Right lobe of liver (tissue), 6 donors: ENCODE results near the gene TPPP2. TPM values are rescaled to one million over a fixed set of nuclear protein-coding genes. Genes with fewer than 3 reads are reported as not detected.
"Not testable (repeated sequence)": the region's sequence is repeated elsewhere in the genome, so short reads cannot be mapped to it uniquely, and the experiment has no call there.

ENCODE experiments used
- ATAC-seq, 4 donors: fragments of 200-7000 bp; cut with Tn5 transposase; one replicate each; pipeline ENCODE4 v1.9.1; 2020; ENCODE audit warnings: mild to moderate bottlenecking in 4 of 4, moderate library complexity in 4 of 4
- DNase-seq, 3 donors: peaks; one replicate each; pipeline ENCODE4 v3.0.0-alpha.2; 2020
- H3K27ac ChIP-seq, 3 donors: fragments of 200-600 bp; one replicate each; pipeline ENCODE4 v1.8.0; 2022
- H3K27me3 ChIP-seq, 2 donors: fragments of 200-600 bp; one replicate each; pipeline ENCODE4 v1.8.0; 2022
- H3K36me3 ChIP-seq, 4 donors: fragments of 200-600 bp; sonication (generic) in 1 of 4; one replicate each; pipeline versions ENCODE4 v1.5.1 to v1.8.0; 2017 to 2022; ENCODE audit warnings: control low read depth in 1 of 4
- H3K4me1 ChIP-seq, 4 donors: fragments of 200-600 bp; sonication (generic) in 1 of 4; one replicate each; pipeline versions ENCODE4 v1.5.1 to v1.8.0; 2017 to 2022; ENCODE audit warnings: control low read depth in 1 of 4
- H3K4me3 ChIP-seq, 3 donors: fragments of 200-600 bp; one replicate each; pipeline ENCODE4 v1.8.0; 2022
- H3K9me3 ChIP-seq, 4 donors: fragments of 200-600 bp; sonication (generic) in 1 of 4; one replicate each; pipeline versions ENCODE4 v1.5.1 to v1.8.0; 2017 to 2022; ENCODE audit warnings: control low read depth in 1 of 4
- POLR2A ChIP-seq: fragments of 450-650 bp; IDR thresholded peaks from one replicate; pipeline ENCODE4 v1.6.1; 2017; ENCODE audit warnings: antibody characterized with exemption, mild to moderate bottlenecking
- WGBS: methylation state at CpG from one replicate; pipeline ENCODE4 v1.1.6; 2018; ENCODE audit warnings: low coverage, low lambda C conversion rate; ENCODE audit not compliant: insufficient coverage; ENCODE audit errors: missing lambda C conversion rate; 5-methylcytosine and 5-hydroxymethylcytosine counted together
- intact Hi-C, 2 donors: fragments of 100-400 bp; cut with DNase I; formaldehyde crosslinking; loops; one replicate each; pipeline versions ENCODE4 v1.11.2 to v1.14.1; 2022
- total RNA-seq, 6 experiments: library from RNA; depleted of rRNA in 2 of 6; stranded (reverse); fragments of >200 nt in 2 of 6; fragmentation: NEBNext Ultra II Directional in 3 of 6; extraction: Animal tissue kit (Norgen Biotek cat#: 25700) in 3 of 6; gene quantifications; one replicate each; pipeline versions ENCODE4 v1.1.0 to v1.2.4, GENCODE V29; 2016 to 2023
- TF ChIP-seq, protein P1 (sequence below), 4 donors: fragments of 200-600 bp in 3 of 4; fragments of 450-650 bp in 1 of 4; IDR thresholded peaks; one replicate each; pipeline versions ENCODE4 v1.5.1 to v1.8.0; 2016 to 2022; ENCODE audit warnings: antibody characterized with exemption in 4 of 4, mild to moderate bottlenecking in 2 of 4
- donor health status: DM: no; HTN: yes; CAD: no.
- donor health status: DM: no; HTN: no; CAD: no.
- donor health status: DM: no; HTN: no; CAD: no.
- donor health status: DM: no; HTN: yes; CAD: no.
- donor health status: DM: no; HTN: yes; CAD: no.

The TPPP2 gene
- total RNA-seq, 6 experiments from 2014 or later, result 0.24 to 3.4 (median 1.6) TPM

DNA sequence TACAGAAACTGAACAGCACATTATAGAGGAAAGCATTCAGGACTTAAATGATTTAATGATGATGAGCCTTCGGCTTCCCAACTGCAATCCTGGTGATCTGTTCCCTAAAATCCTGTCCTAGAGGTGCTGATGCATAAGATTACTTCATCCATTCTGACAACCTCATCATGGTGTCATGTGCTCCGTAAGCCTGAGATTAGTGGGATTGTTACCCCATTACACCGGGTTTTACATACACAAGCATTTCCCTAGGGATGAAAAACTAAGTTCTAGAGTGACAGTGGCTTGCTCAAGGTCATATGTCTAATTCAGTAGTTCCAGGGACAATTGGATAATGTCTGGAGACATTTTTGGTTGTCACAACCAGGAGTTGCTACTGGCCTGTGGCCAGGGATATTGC, 7.1 kb downstream of the TPPP2 start:
- Histone ChIP-seq H3K4me3 (no peak overlapping the region), H3K36me3 (no peaks in the 10 kb centered on the region), H3K4me1 (peaks cover 0 to 39% (median 10%) of the 10 kb centered on the region in 4 donors), H3K27ac (no peak overlapping the region), H3K9me3 (no peaks in the 10 kb centered on the region), H3K27me3 (no peaks in the 10 kb centered on the region)
- WGBS, result 69% methylated on average over 3 of the region's 3 CpGs
- no peak for ATAC-seq
- intact Hi-C loops, result no loop called here
- DNase-seq, result no peak
- no peak for TF ChIP-seq POLR2A
- TF ChIP-seq, protein P1, sequence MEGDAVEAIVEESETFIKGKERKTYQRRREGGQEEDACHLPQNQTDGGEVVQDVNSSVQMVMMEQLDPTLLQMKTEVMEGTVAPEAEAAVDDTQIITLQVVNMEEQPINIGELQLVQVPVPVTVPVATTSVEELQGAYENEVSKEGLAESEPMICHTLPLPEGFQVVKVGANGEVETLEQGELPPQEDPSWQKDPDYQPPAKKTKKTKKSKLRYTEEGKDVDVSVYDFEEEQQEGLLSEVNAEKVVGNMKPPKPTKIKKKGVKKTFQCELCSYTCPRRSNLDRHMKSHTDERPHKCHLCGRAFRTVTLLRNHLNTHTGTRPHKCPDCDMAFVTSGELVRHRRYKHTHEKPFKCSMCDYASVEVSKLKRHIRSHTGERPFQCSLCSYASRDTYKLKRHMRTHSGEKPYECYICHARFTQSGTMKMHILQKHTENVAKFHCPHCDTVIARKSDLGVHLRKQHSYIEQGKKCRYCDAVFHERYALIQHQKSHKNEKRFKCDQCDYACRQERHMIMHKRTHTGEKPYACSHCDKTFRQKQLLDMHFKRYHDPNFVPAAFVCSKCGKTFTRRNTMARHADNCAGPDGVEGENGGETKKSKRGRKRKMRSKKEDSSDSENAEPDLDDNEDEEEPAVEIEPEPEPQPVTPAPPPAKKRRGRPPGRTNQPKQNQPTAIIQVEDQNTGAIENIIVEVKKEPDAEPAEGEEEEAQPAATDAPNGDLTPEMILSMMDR (IDR thresholded peaks at IDR 0.05), result no peak

DNA sequence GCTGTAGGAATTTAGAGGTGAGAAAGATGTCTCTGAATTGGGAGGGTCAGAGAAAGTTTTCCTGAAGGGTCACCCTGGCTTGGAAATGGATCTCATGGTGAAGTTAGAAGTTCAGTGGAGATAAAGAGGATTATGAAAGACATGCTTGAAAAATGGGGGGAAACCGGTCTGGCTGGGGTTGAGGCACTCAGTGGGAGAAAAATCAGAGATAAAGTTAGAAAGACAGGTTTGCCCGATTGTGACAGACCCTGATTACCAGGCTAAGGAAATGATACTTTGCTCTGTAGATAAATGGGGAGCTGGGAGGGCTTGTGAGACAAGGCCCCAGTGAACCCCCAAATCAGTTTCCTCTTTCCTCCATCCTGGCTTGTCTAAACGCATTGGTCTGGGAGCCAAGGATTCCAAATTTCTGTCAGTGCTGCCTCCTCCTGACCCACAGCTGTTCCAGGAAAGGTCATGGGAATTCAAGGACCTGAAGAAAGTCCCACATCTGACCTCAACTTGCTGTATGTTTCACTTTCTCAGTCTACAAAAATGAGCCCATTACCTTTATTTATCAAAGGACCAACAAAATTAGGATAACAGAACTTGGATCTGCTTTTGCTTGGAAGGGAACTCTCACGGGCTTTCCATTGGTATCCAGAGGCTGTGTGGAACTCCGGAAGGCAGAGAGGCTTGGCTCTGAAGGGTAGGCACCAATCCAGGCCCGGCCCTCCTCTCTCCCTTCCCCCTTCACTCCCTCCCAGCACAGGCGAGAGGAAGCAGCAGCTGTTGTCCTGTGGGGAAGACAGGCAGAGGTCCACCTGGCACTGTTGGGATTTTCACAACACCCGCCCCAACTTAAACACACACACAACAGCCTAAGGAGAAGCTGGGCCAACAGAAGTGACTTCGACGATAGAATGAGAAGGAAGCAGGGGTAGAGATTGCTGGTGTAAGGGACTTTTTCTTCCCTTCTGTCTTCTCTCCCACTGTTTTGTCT, 8.7 kb downstream of the TPPP2 start:
- intact Hi-C loops, result no loop called here
- peak; percentile 82 to 94 (median 92) for DNase-seq
- TF ChIP-seq, protein P1 (IDR thresholded peaks at IDR 0.05), result no peak
- TF ChIP-seq POLR2A, result peak; percentile 29
- peak; percentile 82 to 92 (median 85) for ATAC-seq
- no peaks in the 10 kb centered on the region for H3K9me3 ChIP-seq
- no peak overlapping the region for H3K4me3 ChIP-seq
- no peaks in the 10 kb centered on the region for H3K36me3 ChIP-seq
- WGBS, result 13% methylated on average over 9 of the region's 10 CpGs
- H3K27me3 ChIP-seq, result no peaks in the 10 kb centered on the region
- H3K4me1 ChIP-seq, result peaks cover 2 to 53% (median 16%) of the 10 kb centered on the region in 4 donors
- H3K27ac ChIP-seq, result peak overlapping the region; percentile 40 to 56 (median 46)

DNA sequence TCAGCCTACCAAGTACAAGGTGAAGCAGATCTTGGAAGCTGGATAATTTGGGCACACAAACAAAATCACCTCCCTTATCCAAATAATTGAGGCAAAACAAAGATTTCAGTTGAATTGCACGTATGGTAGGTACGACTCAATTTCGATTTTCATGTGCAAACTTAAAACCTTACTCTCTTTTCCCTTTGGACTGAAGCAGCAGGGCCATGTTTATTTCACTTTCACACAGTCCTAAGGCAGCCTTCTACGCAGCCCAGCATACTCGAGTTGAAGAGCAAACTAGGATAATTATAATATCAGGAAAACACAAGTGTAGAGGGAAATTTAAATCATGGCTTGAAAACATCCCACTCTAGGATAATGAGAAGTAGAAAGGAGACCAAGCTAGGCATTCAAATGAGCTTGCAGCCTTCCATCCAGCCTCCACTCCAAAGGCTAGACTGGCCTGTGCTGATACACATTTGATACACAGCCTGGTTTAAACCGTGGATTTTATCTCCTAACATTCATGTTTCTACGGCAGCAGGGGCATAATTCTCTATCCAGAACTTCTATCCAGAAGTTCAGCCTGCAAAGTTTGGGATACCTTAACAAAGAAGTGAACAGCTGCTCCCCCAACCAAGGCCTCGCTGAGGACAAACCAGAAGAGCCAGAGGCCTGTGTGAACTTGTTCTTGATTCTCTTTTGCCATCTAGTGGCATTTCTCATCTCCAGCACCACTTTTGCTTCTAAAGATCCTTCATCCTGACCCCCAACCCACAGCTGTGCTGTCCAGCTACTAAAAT, 9.8 kb downstream of the TPPP2 start:
- Histone ChIP-seq H3K4me3 (no peak overlapping the region), H3K4me1 (peaks cover 2 to 64% (median 20%) of the 10 kb centered on the region in 4 donors), H3K36me3 (no peaks in the 10 kb centered on the region), H3K27ac (peak overlapping the region; percentile 40 to 56 (median 46)), H3K27me3 (no peaks in the 10 kb centered on the region), H3K9me3 (no peaks in the 10 kb centered on the region)
- intact Hi-C loops, result no loop called here
- ATAC-seq (peak; percentile 47 to 61 (median 48)), DNase-seq (peak in 1 of 3 donors; percentile 54)
- TF ChIP-seq, protein P1 (IDR thresholded peaks at IDR 0.05), result peak; percentile 57 to 80 (median 70)
- no peak for TF ChIP-seq POLR2A
- WGBS, result 20% methylated on average over 8 of the region's 8 CpGs

- TF ChIP-seq, protein P1 (IDR thresholded peaks at IDR 0.05), result no peak
- TF ChIP-seq POLR2A, result no peak
- Histone ChIP-seq H3K27me3 (no peaks in the 10 kb centered on the region), H3K27ac (peak overlapping the region in 1 of 3 donors; percentile 10), H3K4me3 (no peak overlapping the region), H3K4me1 (peaks cover 2 to 70% (median 23%) of the 10 kb centered on the region in 4 donors), H3K9me3 (no peaks in the 10 kb centered on the region), H3K36me3 (no peaks in the 10 kb centered on the region)
- ATAC-seq, result no peak
- 52% methylated on average over 7 of the region's 8 CpGs for WGBS
- intact Hi-C loops, result no loop called here
- DNase-seq, result no peak
These were observed 10.4 kb downstream of the TPPP2 start for GRCh38 chr14:21040370-21040925.

GRCh38 chr14:21040941-21041340, 10.9 kb downstream of the TPPP2 start:
- peaks cover 2 to 75% (median 24%) of the 10 kb centered on the region in 4 donors for H3K4me1 ChIP-seq
- 60% methylated on average over 3 of the region's 3 CpGs for WGBS
- H3K9me3 ChIP-seq, H3K27me3 ChIP-seq, ATAC-seq, H3K4me3 ChIP-seq, DNase-seq, intact Hi-C loops, H3K36me3 ChIP-seq: not testable (repeated sequence)
- peak overlapping the region in 1 of 3 donors; percentile 10 for H3K27ac ChIP-seq
